ELF-1 (cell line): ENCODE results near the gene SLC38A6.
"Not testable (repeated sequence)": the region's sequence is repeated elsewhere in the genome, so short reads cannot be mapped to it uniquely, and the experiment has no call there.

Source experiments
- DNase-seq: peaks from one replicate; pipeline ENCODE4 v3.0.0-alpha.2; 2016; ENCODE audit warnings: low read depth, low spot score

Gene SLC38A6

DNA sequence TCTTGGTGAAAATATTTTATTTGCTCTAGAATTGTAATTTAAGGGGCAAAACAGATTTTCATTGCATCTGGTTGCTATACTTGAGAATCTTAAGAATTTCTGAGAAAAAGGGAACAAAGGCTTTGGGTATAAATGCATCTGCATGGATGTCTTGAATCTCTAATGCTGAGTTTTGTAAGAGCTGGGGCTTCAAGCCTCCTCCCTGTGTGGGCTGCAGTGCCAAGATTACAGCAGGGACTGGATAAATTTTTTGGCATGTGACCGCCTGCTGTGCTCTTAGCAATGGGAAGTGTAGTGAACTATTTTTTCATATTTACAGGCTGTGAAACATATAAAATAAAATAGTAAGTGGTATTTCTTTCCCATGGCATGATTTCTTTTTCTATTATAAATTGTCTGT, 70.0 kb downstream of the SLC38A6 start:
- no peak for DNase-seq

DNA sequence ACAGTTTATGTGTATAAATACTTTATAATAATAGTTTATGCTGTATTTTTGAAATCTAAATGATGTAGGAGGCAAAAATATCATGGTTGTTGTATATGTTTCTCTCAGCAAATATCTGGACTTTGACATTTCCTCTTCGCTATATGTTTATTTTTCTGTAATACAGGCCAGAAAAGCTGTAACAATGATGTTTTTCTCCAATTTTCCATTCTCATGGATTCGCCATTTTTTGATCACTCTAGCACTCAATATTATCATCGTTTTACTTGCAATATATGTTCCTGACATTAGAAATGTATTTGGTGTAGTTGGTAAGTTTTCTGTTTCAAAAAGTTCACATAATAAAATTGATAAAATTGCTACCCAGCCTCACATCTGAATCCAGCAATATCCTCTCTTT, 70.6 kb downstream of the SLC38A6 start:
- no peak for DNase-seq

DNA sequence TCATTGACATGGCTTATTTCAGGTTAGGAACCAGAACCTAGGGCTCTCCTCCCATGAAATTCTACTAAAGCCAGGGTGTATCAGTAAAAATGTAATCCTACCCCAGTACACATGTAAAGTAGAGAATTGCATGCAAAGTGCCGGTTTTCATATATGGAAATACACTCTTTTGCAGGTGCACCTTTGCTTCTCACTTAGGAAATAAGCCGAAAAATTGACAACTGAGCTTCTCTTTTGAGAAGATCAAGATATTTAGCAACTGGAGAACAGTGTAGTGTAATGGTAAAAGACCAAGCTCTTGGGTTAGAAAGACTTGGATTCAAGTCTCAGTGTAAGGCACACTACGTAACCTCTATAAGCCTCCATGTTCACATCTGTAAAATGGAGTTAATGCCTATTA, 82.4 kb downstream of the SLC38A6 start:
- DNase-seq: no peak

DNA sequence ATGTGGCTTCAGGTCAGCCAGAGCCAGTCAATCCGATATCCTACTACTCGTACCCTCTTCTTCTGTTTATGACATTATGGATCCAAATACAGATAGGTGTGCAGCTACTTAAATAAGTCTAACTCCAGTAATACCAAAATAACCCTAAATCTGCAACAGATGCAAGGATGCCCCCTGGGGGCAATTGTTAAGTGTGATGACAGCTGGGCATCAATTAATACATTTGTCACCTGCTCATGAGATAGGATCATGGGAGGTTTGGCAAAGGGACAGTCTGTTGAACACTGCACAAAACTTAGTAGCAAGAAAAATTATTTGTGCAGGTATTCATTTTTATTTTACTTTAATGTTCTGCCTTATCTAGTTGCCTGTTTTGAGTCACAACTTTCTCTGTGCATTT, 83.2 kb downstream of the SLC38A6 start:
- DNase-seq: no peak

GRCh38 chr14:61064856-61065255, 83.8 kb downstream of the SLC38A6 start:
- no peak for DNase-seq

- DNase-seq: no peak
Measured at GRCh38 chr14:61065656-61066055, 84.6 kb downstream of the SLC38A6 start.

GRCh38 chr14:61072442-61072841, 91.4 kb downstream of the SLC38A6 start:
- DNase-seq: not testable (repeated sequence)

DNA sequence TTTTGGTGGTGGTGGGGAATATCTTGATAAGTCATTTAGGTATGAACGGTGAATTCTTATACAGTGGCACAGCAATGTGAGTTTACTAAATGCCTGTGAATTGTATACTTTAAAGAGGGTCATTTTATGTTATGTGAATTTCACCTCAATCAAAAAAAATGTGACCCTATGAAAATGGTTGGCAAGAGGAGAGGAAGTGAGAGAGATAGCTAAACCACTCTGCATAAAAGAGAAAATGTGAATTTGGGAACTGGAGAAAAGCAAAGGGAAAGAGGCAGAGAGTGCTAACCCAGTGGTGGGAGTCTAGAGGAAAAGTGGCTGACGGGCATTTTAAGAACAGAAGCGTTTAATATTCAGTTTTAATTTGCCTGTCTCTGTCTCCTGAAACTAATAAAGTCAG, 93.8 kb downstream of the SLC38A6 start:
- DNase-seq: no peak

GRCh38 chr14:61076556-61076955, 95.5 kb downstream of the SLC38A6 start:
- no peak for DNase-seq

GRCh38 chr14:61077437-61077836, 96.4 kb downstream of the SLC38A6 start:
- no peak for DNase-seq

DNA sequence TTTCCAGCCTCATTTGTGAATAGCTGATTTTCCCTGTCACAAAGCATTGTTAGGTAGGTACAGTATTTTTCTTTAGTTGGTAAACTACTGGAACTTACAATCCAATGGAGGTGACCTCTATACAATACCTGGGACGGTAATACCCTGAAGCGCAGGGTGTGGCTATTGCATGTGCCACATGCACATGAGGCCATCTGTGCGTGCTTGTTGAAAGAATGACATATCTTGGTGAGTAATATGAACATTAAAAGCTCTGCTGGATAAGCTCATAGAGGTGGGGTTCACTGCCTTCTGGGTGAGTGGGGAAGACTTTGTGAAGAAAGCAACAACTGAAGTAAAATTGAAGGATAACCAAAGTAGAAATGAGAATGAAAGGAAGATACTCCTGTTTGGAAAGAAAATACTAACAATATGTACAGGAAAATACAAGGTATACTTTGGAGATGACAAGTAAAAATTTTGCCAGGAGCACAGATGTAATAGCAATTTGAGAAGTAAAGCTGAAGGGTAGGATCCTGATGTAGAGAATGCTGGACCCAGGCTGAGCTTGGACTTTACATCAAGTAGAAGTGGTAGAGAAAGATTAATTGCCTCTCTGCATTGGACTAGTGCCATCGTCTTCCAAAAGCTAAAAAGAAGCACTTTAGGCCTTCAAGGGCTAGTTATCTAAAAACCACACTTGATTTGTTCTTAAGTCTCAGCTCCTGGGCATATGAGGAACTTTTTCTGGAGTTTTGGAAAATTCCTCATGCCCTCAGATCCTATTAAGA, 97.1 kb downstream of the SLC38A6 start:
- DNase-seq: no peak

- peak; percentile 18 for DNase-seq
Measured at GRCh38 chr14:61080591-61081010, 99.6 kb downstream of the SLC38A6 start.

GRCh38 chr14:61088081-61088480, 107.0 kb downstream of the SLC38A6 start:
- DNase-seq: no peak

GRCh38 chr14:61089126-61089750, 108.2 kb downstream of the SLC38A6 start:
- no peak for DNase-seq

GRCh38 chr14:61090432-61091216, 109.6 kb downstream of the SLC38A6 start:
- DNase-seq: peak; percentile 32

GRCh38 chr14:61091657-61092273, 110.7 kb downstream of the SLC38A6 start:
- no peak for DNase-seq

- not testable (repeated sequence) for DNase-seq
Measured at GRCh38 chr14:61098096-61098495, 117.1 kb downstream of the SLC38A6 start.

- no peak for DNase-seq
Measured at GRCh38 chr14:61098721-61099120, 117.7 kb downstream of the SLC38A6 start.

DNA sequence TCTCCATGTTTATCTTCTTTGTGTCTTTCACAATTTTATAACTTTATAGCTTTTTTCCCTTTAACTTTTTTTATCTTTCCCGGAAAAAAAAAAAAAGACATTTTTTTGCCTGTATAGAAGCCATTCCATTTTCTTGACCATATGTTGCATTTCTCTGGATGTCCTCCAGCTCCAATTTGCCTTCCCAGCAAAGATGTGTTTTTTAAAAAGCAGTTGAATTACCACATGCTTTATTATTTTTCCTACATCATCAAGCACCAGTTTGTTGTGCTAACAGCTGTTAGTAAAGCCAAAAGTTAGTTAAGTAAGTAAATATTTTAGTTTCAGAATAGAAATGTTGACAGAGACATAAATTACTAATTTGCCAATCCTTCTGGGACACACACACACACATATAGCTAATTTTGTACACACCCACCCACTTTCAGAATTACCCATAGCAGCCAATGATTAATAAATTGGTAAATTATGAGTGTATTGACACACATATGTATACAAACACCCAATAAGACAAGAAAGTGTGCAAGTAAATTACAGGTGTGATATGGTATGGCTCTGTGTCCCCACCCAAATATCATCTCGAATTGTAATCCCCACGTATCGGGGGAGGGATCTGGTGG, 118.3 kb downstream of the SLC38A6 start:
- DNase-seq: no peak

GRCh38 chr14:61101803-61102548, 120.9 kb downstream of the SLC38A6 start:
- no peak for DNase-seq
